Tibial nerve (tissue), 4 donors: Measurements from ENCODE around the gene DOHH. TPM values are rescaled to one million over a fixed set of nuclear protein-coding genes. Genes with fewer than 3 reads are reported as not detected.
"Not testable (repeated sequence)": the region's sequence is repeated elsewhere in the genome, so short reads cannot be mapped to it uniquely, and the experiment has no call there.

Source experiments
- DNase-seq, 2 donors: peaks; one replicate each; pipeline ENCODE4 v3.0.0-alpha.2; 2019; ENCODE audit warnings: low spot score in 2 of 2
- H3K27ac ChIP-seq, 4 donors: fragments of 200-600 bp; sonication (generic) in 3 of 4; one replicate each; pipeline ENCODE4 v1.5.1; 2017 to 2019; ENCODE audit warnings: mild to moderate bottlenecking in 1 of 4
- H3K27me3 ChIP-seq, 2 donors: fragments of 200-600 bp; sonication (generic) in 1 of 2; one replicate each; pipeline versions ENCODE4 v1.5.1 to v1.6.0; 2017 to 2019
- H3K36me3 ChIP-seq, 3 donors: fragments of 200-600 bp; sonication (generic); one replicate each; pipeline ENCODE4 v1.5.1; 2018 to 2019
- H3K4me1 ChIP-seq, 4 donors: fragments of 200-600 bp; sonication (generic) in 3 of 4; one replicate each; pipeline ENCODE4 v1.5.1; 2017 to 2019
- H3K4me3 ChIP-seq, 4 donors: fragments of 200-600 bp; sonication (generic) in 3 of 4; one replicate each; pipeline ENCODE4 v1.5.1; 2017 to 2019; ENCODE audit warnings: mild to moderate bottlenecking in 1 of 4, moderate library complexity in 1 of 4
- H3K9me3 ChIP-seq, 4 donors: fragments of 200-600 bp; sonication (generic) in 3 of 4; one replicate each; pipeline ENCODE4 v1.5.1; 2017 to 2019
- CTCF ChIP-seq, 5 experiments: fragments of 200-600 bp in 3 of 5; fragments of 450-650 bp in 2 of 5; sonication (generic) in 3 of 5; IDR thresholded peaks; one replicate each; pipeline ENCODE4 v1.5.1; 2016 to 2019; ENCODE audit warnings: antibody characterized with exemption in 5 of 5, mild to moderate bottlenecking in 3 of 5, moderate library complexity in 2 of 5
- EP300 ChIP-seq, 2 donors: sonication (generic); formaldehyde crosslinking; IDR thresholded peaks; one replicate each; pipeline ENCODE4 v1.6.1; 2017; ENCODE audit warnings: antibody characterized with exemption in 2 of 2, mild to moderate bottlenecking in 1 of 2
- POLR2A ChIP-seq, 2 donors: fragments of 450-650 bp; IDR thresholded peaks; one replicate each; pipeline ENCODE4 v1.6.1; 2017; ENCODE audit warnings: antibody characterized with exemption in 2 of 2, mild to moderate bottlenecking in 2 of 2, moderate library complexity in 2 of 2
- WGBS, 2 donors: methylation state at CpG; one replicate each; pipeline ENCODE4 v1.1.5; 2018; 5-methylcytosine and 5-hydroxymethylcytosine counted together
- total RNA-seq, 4 donors: library from RNA; depleted of rRNA; stranded (reverse); fragments of >200 nt; gene quantifications; one replicate each; pipeline ENCODE4 v1.1.0, GENCODE V29; 2016

DOHH gene
- total RNA-seq, 4 donors from 2014 or later = 19.7 to 30.3 (median 23.0) TPM

DNA sequence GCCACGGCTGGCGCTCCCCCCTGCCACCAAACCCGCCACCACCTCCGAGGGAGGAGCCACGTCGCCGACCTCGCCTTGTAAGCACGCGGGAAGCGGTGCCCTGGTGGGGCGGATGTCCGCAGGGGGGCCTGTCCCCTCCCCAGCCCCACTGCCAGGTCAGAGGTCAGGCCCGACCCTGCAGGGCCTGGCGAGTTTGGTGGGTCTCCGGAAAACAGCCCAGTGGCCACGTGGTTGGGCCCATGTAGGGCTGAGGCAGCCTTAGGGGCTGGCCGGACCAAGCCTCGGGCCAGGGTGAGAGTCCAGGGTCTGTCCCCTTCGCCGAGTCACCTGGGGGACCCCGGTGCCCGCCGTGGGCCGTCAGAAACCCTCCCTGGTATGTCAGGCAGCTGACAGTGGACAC, 46.6 kb downstream of the DOHH start:
- TF ChIP-seq EP300 (IDR thresholded peaks at IDR 0.05) (no peak), CTCF (IDR thresholded peaks at IDR 0.05) (no peak), POLR2A (IDR thresholded peaks at IDR 0.05) (no peak)
- Histone ChIP-seq H3K27ac (peak overlapping the region in 2 of 4 donors; percentile 41 to 61), H3K27me3 (no peaks in the 10 kb centered on the region), H3K36me3 (peaks cover 14 to 86% (median 25%) of the 10 kb centered on the region in 3 donors), H3K4me1 (peaks cover under 1 to 37% (median 18%) of the 10 kb centered on the region in 4 donors), H3K4me3 (no peak overlapping the region), H3K9me3 (no peaks in the 10 kb centered on the region)
- 80 to 81% methylated on average over 21 to 24 of the region's 25 CpGs for WGBS, 2 donors
- no peak for DNase-seq

- not testable (repeated sequence) for H3K9me3 ChIP-seq, H3K4me3 ChIP-seq, H3K27me3 ChIP-seq, DNase-seq
- peak overlapping the region in 1 of 4 donors; percentile 83 for H3K27ac ChIP-seq
- peaks cover 0 to 27% (median 10%) of the 10 kb centered on the region in 4 donors for H3K4me1 ChIP-seq
- 96 to 98% methylated on average over 10 of the region's 10 CpGs for WGBS, 2 donors
- peaks cover 14 to 96% (median 25%) of the 10 kb centered on the region in 3 donors for H3K36me3 ChIP-seq
Measured at GRCh38 chr19:3452942-3453214, 47.6 kb downstream of the DOHH start.

DNA sequence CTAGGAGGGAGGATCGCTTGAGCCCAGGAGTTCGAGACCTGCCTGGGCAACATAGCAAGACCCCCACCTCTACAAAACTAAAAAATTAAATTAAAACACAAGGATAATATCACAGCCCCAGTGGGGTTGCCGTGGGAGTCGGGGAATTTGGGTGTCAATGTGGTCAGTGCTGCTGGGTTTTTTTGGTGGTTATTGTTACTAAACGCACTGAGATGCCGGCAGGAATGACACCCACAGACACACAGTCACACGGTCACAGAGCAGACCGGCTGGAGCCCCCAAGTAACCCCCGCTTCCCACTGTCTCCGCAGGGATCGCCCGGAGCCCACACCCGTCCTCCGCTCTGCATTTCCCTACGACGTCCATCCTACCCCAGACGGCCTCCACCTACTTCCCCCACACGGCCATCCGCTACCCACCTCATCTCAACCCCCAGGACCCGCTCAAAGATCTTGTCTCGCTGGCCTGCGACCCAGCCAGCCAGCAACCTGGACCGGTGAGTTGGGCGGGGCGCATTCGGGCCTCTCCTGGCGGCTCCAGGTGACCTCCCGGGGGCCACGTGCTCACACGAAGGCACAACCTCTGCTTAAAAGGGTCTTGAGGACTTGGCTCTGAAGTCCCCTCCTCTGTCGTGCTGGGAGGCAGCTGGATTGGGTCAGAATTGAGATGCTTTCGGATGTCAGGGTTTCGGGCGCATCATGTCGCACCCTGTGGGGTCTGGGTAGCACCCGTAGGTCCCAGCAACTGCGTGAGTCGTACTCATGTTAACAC, 48.1 kb downstream of the DOHH start:
- Histone ChIP-seq H3K27me3 (no peaks in the 10 kb centered on the region), H3K4me3 (no peak overlapping the region), H3K36me3 (peaks cover 14 to 97% (median 25%) of the 10 kb centered on the region in 3 donors), H3K9me3 (no peaks in the 10 kb centered on the region), H3K27ac (peak overlapping the region in 2 of 4 donors; percentile 83 to 85), H3K4me1 (peaks cover 0 to 22% (median 7%) of the 10 kb centered on the region in 4 donors)
- no peak for DNase-seq
- TF ChIP-seq EP300 (IDR thresholded peaks at IDR 0.05) (no peak), POLR2A (IDR thresholded peaks at IDR 0.05) (no peak), CTCF (IDR thresholded peaks at IDR 0.05) (no peak)
- 85 to 89% methylated on average over 34 to 38 of the region's 38 CpGs for WGBS, 2 donors

DNA sequence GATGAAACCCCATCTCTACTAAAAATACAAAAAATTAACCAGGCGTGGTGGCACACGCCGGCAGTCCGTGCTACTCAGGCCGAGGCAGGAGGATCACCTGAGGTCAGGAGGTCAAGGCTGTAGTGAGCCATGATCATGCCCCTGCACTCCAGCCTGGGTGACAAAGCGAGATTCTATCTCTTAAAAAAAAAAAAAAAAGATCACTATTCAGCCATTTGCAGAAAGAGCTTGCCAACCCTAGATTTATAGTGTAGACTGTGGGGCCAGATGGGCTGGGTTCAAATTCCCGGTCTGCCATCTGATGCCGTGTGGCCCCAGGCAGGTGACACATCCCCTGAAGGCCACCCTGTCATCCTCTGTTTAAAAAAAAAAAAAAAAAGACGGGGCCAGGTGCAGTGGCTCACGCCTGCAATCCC, 49.0 kb downstream of the DOHH start:
- H3K9me3 ChIP-seq = no peaks in the 10 kb centered on the region
- TF ChIP-seq CTCF (IDR thresholded peaks at IDR 0.05) = no peak
- no peak for TF ChIP-seq POLR2A (IDR thresholded peaks at IDR 0.05)
- no peak for TF ChIP-seq EP300 (IDR thresholded peaks at IDR 0.05)
- no peak for DNase-seq
- peaks cover 11 to 91% (median 25%) of the 10 kb centered on the region in 3 donors for H3K36me3 ChIP-seq
- WGBS, 2 donors = 83 to 87% methylated on average over 10 of the region's 10 CpGs
- H3K27me3 ChIP-seq = no peaks in the 10 kb centered on the region
- no peak overlapping the region for H3K4me3 ChIP-seq
- H3K4me1 ChIP-seq = peaks cover 0 to 13% (median 3%) of the 10 kb centered on the region in 4 donors
- peak overlapping the region; percentile 11 to 85 (median 68) for H3K27ac ChIP-seq

GRCh38 chr19:3450796-3451411, 49.6 kb downstream of the DOHH start:
- no peaks in the 10 kb centered on the region for H3K9me3 ChIP-seq
- peaks cover 0 to 10% (median 3%) of the 10 kb centered on the region in 4 donors for H3K4me1 ChIP-seq
- peak; percentile 75 to 77 for TF ChIP-seq EP300 (IDR thresholded peaks at IDR 0.05)
- TF ChIP-seq CTCF (IDR thresholded peaks at IDR 0.05) = no peak
- peak in 1 of 2 donors; percentile 52 for DNase-seq
- WGBS, 2 donors = 23 to 34% methylated on average over 12 of the region's 12 CpGs
- H3K27ac ChIP-seq = peak overlapping the region; percentile 26 to 85 (median 68)
- H3K27me3 ChIP-seq = no peaks in the 10 kb centered on the region
- H3K36me3 ChIP-seq = peaks cover 11 to 90% (median 25%) of the 10 kb centered on the region in 3 donors
- no peak overlapping the region for H3K4me3 ChIP-seq
